Calu3 (cell line): ENCODE data around the gene LY6G5C. TPM values are rescaled to one million over a fixed set of nuclear protein-coding genes. Genes with fewer than 3 reads are reported as not detected.

Source experiments
- BruUV-seq: library from RNA; stranded (reverse); fragments of 400-500 nt; replicated peaks from 2 replicates; lab custom pipeline; 2021; lab: Mats Ljungman, UMichigan
- CTCF ChIA-PET: fragments of 300-600 bp; sonication (Branson Sonifier 250); formaldehyde crosslinking; loops from one replicate; lab custom pipeline; 2022; ENCODE audit warnings: antibody characterized with exemption; lab: Charles Lee
- DNase-seq: peaks from one replicate; pipeline ENCODE4 v3.0.0; 2022
- H3K27ac Mint-ChIP-seq: one replicate; pipeline ENCODE4 v1.8.0; 2022; ENCODE audit warnings: mixed read lengths; ENCODE audit not compliant: unreplicated experiment
- H3K27me3 Mint-ChIP-seq: one replicate; pipeline ENCODE4 v1.8.0; 2022; ENCODE audit warnings: mixed read lengths; ENCODE audit not compliant: unreplicated experiment
- H3K36me3 Mint-ChIP-seq: one replicate; pipeline ENCODE4 v1.8.0; 2022; ENCODE audit warnings: mild to moderate bottlenecking, moderate library complexity, mixed read lengths; ENCODE audit not compliant: insufficient read depth, unreplicated experiment
- H3K4me1 Mint-ChIP-seq: one replicate; pipeline ENCODE4 v1.8.0; 2022; ENCODE audit warnings: mild to moderate bottlenecking, low read depth, mixed read lengths; ENCODE audit not compliant: unreplicated experiment
- H3K4me3 Mint-ChIP-seq: one replicate; pipeline ENCODE4 v1.8.0; 2022; ENCODE audit warnings: mild to moderate bottlenecking, low read depth, moderate library complexity, mixed read lengths; ENCODE audit not compliant: unreplicated experiment
- H3K9me3 Mint-ChIP-seq: one replicate; pipeline ENCODE4 v1.8.0; 2022; ENCODE audit warnings: low read depth, mixed read lengths; ENCODE audit not compliant: unreplicated experiment
- intact Hi-C: fragments of 100-400 bp; cut with micrococcal nuclease; formaldehyde crosslinking; loops from one replicate; pipeline ENCODE4 v1.10.0; 2022; ENCODE audit not compliant: unreplicated experiment
- microRNA-seq: library from miRNA; unstranded; fragments of <30 nt; microRNA quantifications from one replicate; pipeline ENCODE4 v1.2.0, GENCODE V29; 2022
- total RNA-seq: library from RNA; stranded (reverse); gene quantifications from 2 replicates; pipeline ENCODE4 v1.2.3, GENCODE V29; 2022
- TF ChIP-seq, protein P1 (sequence below): fragments of 200-600 bp; IDR thresholded peaks from one replicate; pipeline ENCODE4 v1.8.0; 2022; ENCODE audit warnings: antibody characterized with exemption; ENCODE audit not compliant: unreplicated experiment

The LY6G5C gene
- total RNA-seq, 1 experiment from 2014 or later: 4.9 TPM

DNA sequence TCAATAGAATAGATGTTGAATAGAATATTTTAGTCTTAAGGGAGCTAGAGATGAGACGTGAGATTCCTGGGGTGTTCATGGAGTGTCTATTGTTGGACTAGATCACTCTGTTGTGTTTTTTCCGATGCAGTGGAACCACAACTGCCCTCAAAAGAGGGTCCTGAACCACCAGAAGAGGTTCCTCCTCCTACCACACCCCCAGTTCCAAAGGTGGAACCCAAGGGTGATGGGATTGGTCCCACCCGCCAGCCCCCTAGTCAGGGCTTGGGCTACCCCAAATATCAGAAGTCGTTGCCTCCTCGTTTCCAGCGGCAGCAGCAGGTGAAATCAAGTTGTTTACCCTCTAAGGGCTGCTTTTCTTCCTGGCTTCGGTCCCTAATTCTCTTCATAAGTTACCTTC is 51.9 kb downstream of the LY6G5C start:
- peaks cover 8% of the 10 kb centered on the region for H3K4me1 Mint-ChIP-seq
- peaks cover 100% of the 10 kb centered on the region for H3K36me3 Mint-ChIP-seq
- intact Hi-C loops: no loop called here
- no peaks in the 10 kb centered on the region for H3K9me3 Mint-ChIP-seq
- no peak for DNase-seq
- H3K27ac Mint-ChIP-seq: no peak overlapping the region
- TF ChIP-seq, protein P1, sequence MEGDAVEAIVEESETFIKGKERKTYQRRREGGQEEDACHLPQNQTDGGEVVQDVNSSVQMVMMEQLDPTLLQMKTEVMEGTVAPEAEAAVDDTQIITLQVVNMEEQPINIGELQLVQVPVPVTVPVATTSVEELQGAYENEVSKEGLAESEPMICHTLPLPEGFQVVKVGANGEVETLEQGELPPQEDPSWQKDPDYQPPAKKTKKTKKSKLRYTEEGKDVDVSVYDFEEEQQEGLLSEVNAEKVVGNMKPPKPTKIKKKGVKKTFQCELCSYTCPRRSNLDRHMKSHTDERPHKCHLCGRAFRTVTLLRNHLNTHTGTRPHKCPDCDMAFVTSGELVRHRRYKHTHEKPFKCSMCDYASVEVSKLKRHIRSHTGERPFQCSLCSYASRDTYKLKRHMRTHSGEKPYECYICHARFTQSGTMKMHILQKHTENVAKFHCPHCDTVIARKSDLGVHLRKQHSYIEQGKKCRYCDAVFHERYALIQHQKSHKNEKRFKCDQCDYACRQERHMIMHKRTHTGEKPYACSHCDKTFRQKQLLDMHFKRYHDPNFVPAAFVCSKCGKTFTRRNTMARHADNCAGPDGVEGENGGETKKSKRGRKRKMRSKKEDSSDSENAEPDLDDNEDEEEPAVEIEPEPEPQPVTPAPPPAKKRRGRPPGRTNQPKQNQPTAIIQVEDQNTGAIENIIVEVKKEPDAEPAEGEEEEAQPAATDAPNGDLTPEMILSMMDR: no peak
- CTCF ChIA-PET: no interaction called here
- no peaks in the 10 kb centered on the region for H3K27me3 Mint-ChIP-seq
- no TSS peak for BruUV-seq
- H3K4me3 Mint-ChIP-seq: no peak overlapping the region

DNA sequence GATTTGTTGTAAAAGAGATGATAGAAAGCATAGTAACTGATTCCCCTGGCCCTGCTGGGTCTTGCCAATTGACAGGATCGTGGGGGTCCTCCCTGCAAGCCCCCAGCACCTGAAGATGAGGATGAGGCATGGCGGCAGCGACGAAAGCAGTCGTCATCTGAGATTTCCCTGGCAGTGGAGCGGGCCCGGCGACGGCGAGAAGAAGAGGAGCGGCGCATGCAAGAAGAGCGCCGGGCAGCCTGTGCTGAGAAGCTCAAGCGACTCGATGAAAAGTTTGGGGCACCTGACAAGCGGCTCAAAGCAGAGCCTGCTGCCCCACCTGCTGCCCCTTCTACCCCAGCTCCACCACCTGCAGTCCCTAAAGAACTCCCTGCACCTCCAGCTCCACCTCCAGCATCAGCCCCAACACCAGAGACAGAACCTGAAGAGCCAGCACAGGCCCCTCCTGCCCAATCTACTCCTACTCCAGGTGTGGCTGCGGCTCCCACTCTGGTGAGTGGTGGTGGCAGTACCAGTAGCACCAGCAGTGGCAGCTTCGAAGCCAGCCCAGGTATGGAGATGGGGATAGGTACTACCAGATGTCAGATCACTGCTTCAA is 53.1 kb downstream of the LY6G5C start:
- CTCF ChIA-PET: no interaction called here
- TF ChIP-seq, protein P1: no peak
- no peak for DNase-seq
- Mint-ChIP-seq H3K36me3 (peaks cover 100% of the 10 kb centered on the region), H3K27me3 (no peaks in the 10 kb centered on the region), H3K4me3 (no peak overlapping the region), H3K9me3 (no peaks in the 10 kb centered on the region), H3K4me1 (peaks cover 9% of the 10 kb centered on the region), H3K27ac (no peak overlapping the region)
- no TSS peak for BruUV-seq
- intact Hi-C loops: no loop called here

DNA sequence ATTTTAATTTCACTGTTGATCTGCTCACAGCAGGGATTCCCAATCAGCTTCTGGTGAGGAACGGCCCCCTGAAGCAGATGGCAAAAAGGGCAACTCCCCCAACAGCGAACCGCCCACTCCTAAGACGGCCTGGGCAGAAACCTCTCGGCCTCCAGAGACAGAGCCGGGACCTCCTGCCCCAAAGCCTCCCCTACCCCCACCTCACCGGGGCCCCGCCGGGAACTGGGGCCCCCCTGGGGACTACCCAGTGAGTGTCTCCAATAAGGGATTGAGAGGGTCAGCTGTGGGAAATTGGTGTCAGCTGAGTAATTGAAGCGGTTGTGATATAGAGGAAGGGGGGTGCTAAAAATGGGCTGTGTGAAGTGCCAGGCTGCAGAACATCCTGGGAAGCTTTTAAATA is 53.9 kb downstream of the LY6G5C start:
- H3K4me1 Mint-ChIP-seq: peaks cover 17% of the 10 kb centered on the region
- H3K27me3 Mint-ChIP-seq: no peaks in the 10 kb centered on the region
- CTCF ChIA-PET: interaction anchor here (0.7 to 1.2 kb wide), 2 partner anchors 25 to 112 kb away, joined by 3 read pairs; partner anchors contain the start of gene BAG6
- H3K4me3 Mint-ChIP-seq: no peak overlapping the region
- H3K36me3 Mint-ChIP-seq: peaks cover 100% of the 10 kb centered on the region
- intact Hi-C loops: no loop called here
- peak overlapping the region; percentile 3 for H3K27ac Mint-ChIP-seq
- no peak for DNase-seq
- no peaks in the 10 kb centered on the region for H3K9me3 Mint-ChIP-seq
- BruUV-seq: no TSS peak
- TF ChIP-seq, protein P1: no peak

Small RNA genes lying within 50 kb of the gene (microRNA-seq; reads per million reads assigned to microRNA genes)
- gene MIR4646 (5.3 reads per million, percentile 16 among the genes with 10 or more reads in this experiment), gene MIR6832 (4.2 reads per million, percentile 9 among the genes with 10 or more reads in this experiment)

Other genes with a start within 250 kb of the LY6G5C start
- 59.3 and 64.3 TPM in 2 replicates for gene MICB, start 182.9 kb downstream of the LY6G5C start, total RNA-seq
- gene MCCD1, start 152.1 kb downstream of the LY6G5C start, total RNA-seq: not detected in 2 replicates
- 631 and 646 TPM in 2 replicates for gene DDX39B, start 139.1 kb downstream of the LY6G5C start, total RNA-seq
- gene ATP6V1G2, start 134.5 kb downstream of the LY6G5C start, total RNA-seq: 1.0 and 1.5 TPM in 2 replicates
- gene NFKBIL1, start 133.5 kb downstream of the LY6G5C start, total RNA-seq: 33.5 and 34.0 TPM in 2 replicates
- not detected in 2 replicates for gene LTA, start 108.8 kb downstream of the LY6G5C start, total RNA-seq
- 0.22 and 0.68 TPM in 2 replicates for gene TNF, start 105.5 kb downstream of the LY6G5C start, total RNA-seq
- 0.44 and 1.4 TPM in 2 replicates for gene LTB, start 98.6 kb downstream of the LY6G5C start, total RNA-seq
- 0.94 TPM in 1 of 2 replicates, not detected in the other for gene LST1, start 94.8 kb downstream of the LY6G5C start, total RNA-seq
- gene NCR3, start 88.1 kb downstream of the LY6G5C start, total RNA-seq: not detected in 2 replicates
- gene AIF1, start 65.8 kb downstream of the LY6G5C start, total RNA-seq: not detected in 2 replicates
- gene PRRC2A, start 60.4 kb downstream of the LY6G5C start, total RNA-seq: 473 and 509 TPM in 2 replicates
- gene BAG6, start 28.4 kb downstream of the LY6G5C start, total RNA-seq: 617 and 663 TPM in 2 replicates
- gene APOM, start 25.2 kb downstream of the LY6G5C start, total RNA-seq: 2.6 and 3.6 TPM in 2 replicates
- 40.3 and 42.9 TPM in 2 replicates for gene C6orf47, start 20.3 kb downstream of the LY6G5C start, total RNA-seq
- gene GPANK1, start 16.1 kb downstream of the LY6G5C start, total RNA-seq: 32.2 and 35.6 TPM in 2 replicates
- 337 and 357 TPM in 2 replicates for gene CSNK2B, start 15.0 kb downstream of the LY6G5C start, total RNA-seq
- gene LY6G5B, start 11.1 kb downstream of the LY6G5C start, total RNA-seq: 44.6 and 45.1 TPM in 2 replicates
- 89.9 and 99.1 TPM in 2 replicates for gene ABHD16A, start 22.3 kb upstream of the LY6G5C start, total RNA-seq
- not detected in 2 replicates for gene LY6G6F, start 25.8 kb upstream of the LY6G5C start, total RNA-seq
- gene LY6G6D, start 34.3 kb upstream of the LY6G5C start, total RNA-seq: not detected in 2 replicates
- 1.0 TPM in 1 of 2 replicates, not detected in the other for gene LY6G6C, start 40.7 kb upstream of the LY6G5C start, total RNA-seq
- not detected in 2 replicates for gene MPIG6B, start 42.3 kb upstream of the LY6G5C start, total RNA-seq
- gene DDAH2, start 48.2 kb upstream of the LY6G5C start, total RNA-seq: 81.4 and 89.6 TPM in 2 replicates
- 943 and 1,109 TPM in 2 replicates for gene CLIC1, start 55.5 kb upstream of the LY6G5C start, total RNA-seq
- gene MSH5, start 58.9 kb upstream of the LY6G5C start, total RNA-seq: 156 and 176 TPM in 2 replicates
- 26.6 and 30.3 TPM in 2 replicates for gene SAPCD1, start 81.6 kb upstream of the LY6G5C start, total RNA-seq
- gene VWA7, start 96.3 kb upstream of the LY6G5C start, total RNA-seq: 22.1 and 37.6 TPM in 2 replicates
- gene VARS1, start 114.7 kb upstream of the LY6G5C start, total RNA-seq: 316 and 331 TPM in 2 replicates
- gene LSM2, start 125.9 kb upstream of the LY6G5C start, total RNA-seq: 126 and 144 TPM in 2 replicates
- 4.2 and 4.3 TPM in 2 replicates for gene HSPA1L, start 134.2 kb upstream of the LY6G5C start, total RNA-seq
- 1,238 and 1,263 TPM in 2 replicates for gene HSPA1A, start 134.5 kb upstream of the LY6G5C start, total RNA-seq
- 687 and 705 TPM in 2 replicates for gene HSPA1B, start 146.7 kb upstream of the LY6G5C start, total RNA-seq
- 133 and 159 TPM in 2 replicates for gene NEU1, start 181.8 kb upstream of the LY6G5C start, total RNA-seq
- 185 and 238 TPM in 2 replicates for gene SLC44A4, start 197.9 kb upstream of the LY6G5C start, total RNA-seq
- 131 and 138 TPM in 2 replicates for gene EHMT2, start 216.6 kb upstream of the LY6G5C start, total RNA-seq
- gene ZBTB12, start 221.0 kb upstream of the LY6G5C start, total RNA-seq: 22.6 and 28.1 TPM in 2 replicates
- gene C2, start 246.7 kb upstream of the LY6G5C start, total RNA-seq: 5.0 and 6.3 TPM in 2 replicates